GM19099 (cell line): ENCODE measurements around the gene CGNL1.

Experiments
- POLR2A ChIP-seq: IDR thresholded peaks from 3 replicates; pipeline ENCODE4 v1.6.1; 2011; ENCODE audit warnings: low read depth; ENCODE audit not compliant: insufficient read length; ENCODE audit errors: extremely low read depth

CGNL1 gene

GRCh38 chr15:57344282-57344681 lies 32.0 kb upstream of the CGNL1 start:
- TF ChIP-seq POLR2A: no peak

- no peak for TF ChIP-seq POLR2A
These were observed 30.7 kb upstream of the CGNL1 start for GRCh38 chr15:57345584-57345983.

- no peak for TF ChIP-seq POLR2A
These were observed 28.2 kb upstream of the CGNL1 start for GRCh38 chr15:57348081-57348480.

- TF ChIP-seq POLR2A: no peak
These were observed 23.6 kb upstream of the CGNL1 start for GRCh38 chr15:57352535-57353316.

GRCh38 chr15:57353317-57353804 lies 22.9 kb upstream of the CGNL1 start:
- no peak for TF ChIP-seq POLR2A

- no peak for TF ChIP-seq POLR2A
These were observed 21.7 kb upstream of the CGNL1 start for GRCh38 chr15:57354436-57355123.

- TF ChIP-seq POLR2A: no peak
These were observed 21.0 kb upstream of the CGNL1 start for GRCh38 chr15:57355259-57355658.

GRCh38 chr15:57356178-57356577 lies 20.1 kb upstream of the CGNL1 start:
- no peak for TF ChIP-seq POLR2A

- no peak for TF ChIP-seq POLR2A
These were observed 19.7 kb upstream of the CGNL1 start for GRCh38 chr15:57356636-57357035.

- no peak for TF ChIP-seq POLR2A
These were observed 18.5 kb upstream of the CGNL1 start for GRCh38 chr15:57357799-57358198.

GRCh38 chr15:57358571-57358970 lies 17.7 kb upstream of the CGNL1 start:
- TF ChIP-seq POLR2A: no peak

GRCh38 chr15:57363661-57364060 lies 12.6 kb upstream of the CGNL1 start:
- TF ChIP-seq POLR2A: no peak

GRCh38 chr15:57364282-57365007 lies 11.9 kb upstream of the CGNL1 start:
- TF ChIP-seq POLR2A: no peak

GRCh38 chr15:57367556-57367955 lies 8.7 kb upstream of the CGNL1 start:
- no peak for TF ChIP-seq POLR2A

GRCh38 chr15:57370929-57371328 lies 5.4 kb upstream of the CGNL1 start:
- TF ChIP-seq POLR2A: no peak
